HepG2 (cell line): ENCODE results near the gene GABBR2. TPM values are rescaled to one million over a fixed set of nuclear protein-coding genes. Genes with fewer than 3 reads are reported as not detected.

ENCODE experiments used
- ATAC-seq: fragments of 200-7000 bp; cut with Tn5 transposase; 3 replicates; pipeline ENCODE4 v1.9.1; 2020; ENCODE audit warnings: mild to moderate bottlenecking, moderate library complexity
- BruUV-seq: library from RNA; stranded (reverse); fragments of 400-500 nt; replicated peaks from 2 replicates; lab custom pipeline; 2021; lab: Mats Ljungman, UMichigan
- CTCF ChIA-PET: fragments of 300-600 bp; formaldehyde crosslinking; extraction: SDS; loops from one replicate; lab custom pipeline; 2021; ENCODE audit warnings: low total read pairs, inconsistent platforms, low intra/inter-chr PET ratio; lab: Yijun Ruan, JAX
- POLR2A ChIA-PET: fragments of 350-600 bp; sonication (Branson Sonifier 250); formaldehyde crosslinking; loops from one replicate; lab custom pipeline; 2020; ENCODE audit warnings: antibody characterized with exemption, inconsistent platforms; lab: Yijun Ruan, JAX
- DNase-seq: peaks from one replicate; pipeline ENCODE4 v3.0.0-alpha.2; 2015; ENCODE audit warnings: low spot score
- FAIRE-seq: peaks from 3 replicates; lab custom pipeline; 2011; peaks lifted over from hg19 to GRCh38; lab: Jason Lieb, UNC
- H2AFZ ChIP-seq: one replicate; pipeline ENCODE4 v1.6.1; 2011; ENCODE audit warnings: low read length, inconsistent platforms
- H3K27ac ChIP-seq: fragments of 300-600 bp; 3 replicates; pipeline ENCODE4 v1.8.0; 2011; ENCODE audit warnings: mixed run types, mild to moderate bottlenecking, mixed read lengths, low read length, inconsistent platforms; ENCODE audit not compliant: insufficient read depth; ENCODE audit errors: extremely low read length
- H3K27me3 ChIP-seq, 2 experiments: fragments of 200-600 bp in 1 of 2; 2 replicates in 1 of 2; 3 replicates in 1 of 2; pipeline versions ENCODE4 v1.6.0 to v1.8.0; 2011; ENCODE audit warnings: low read length in 2 of 2, mild to moderate bottlenecking in 2 of 2, moderate library complexity in 2 of 2, inconsistent platforms in 1 of 2; ENCODE audit not compliant: insufficient read depth in 2 of 2, control insufficient read depth in 1 of 2
- H3K36me3 ChIP-seq, 2 experiments: fragments of 200-600 bp in 1 of 2; replicated peaks in 1 of 2; 2 replicates in 1 of 2; 3 replicates in 1 of 2; pipeline versions ENCODE4 v1.5.1 to v1.8.0; 2011; ENCODE audit warnings: low read length in 2 of 2, inconsistent platforms in 1 of 2; ENCODE audit not compliant: insufficient read depth in 2 of 2, control insufficient read depth in 1 of 2
- H3K4me1 ChIP-seq: 2 replicates; pipeline ENCODE4 v1.5.1; 2012; ENCODE audit warnings: low read length, inconsistent platforms; ENCODE audit not compliant: insufficient read depth
- H3K4me2 ChIP-seq: 2 replicates; pipeline ENCODE4 v1.6.0; 2011; ENCODE audit warnings: low read depth, low read length, inconsistent platforms
- H3K4me3 ChIP-seq, 3 experiments: fragments of 200-600 bp in 1 of 3; sonication (generic), shearing (Covaris generic) in 1 of 3; replicated peaks in 1 of 3; 2 replicates each; pipeline ENCODE4 v1.5.1; 2011 to 2016; ENCODE audit warnings: low read length in 3 of 3, inconsistent platforms in 2 of 3, low read depth in 2 of 3, mild to moderate bottlenecking in 2 of 3, control low read depth in 1 of 3, mixed read lengths in 1 of 3; ENCODE audit not compliant: insufficient read depth in 1 of 3
- H3K79me2 ChIP-seq: one replicate; pipeline ENCODE4 v1.6.1; 2011; ENCODE audit warnings: low read length, inconsistent platforms; ENCODE audit not compliant: insufficient read depth
- H3K9ac ChIP-seq: 2 replicates; pipeline ENCODE4 v1.6.0; 2011; ENCODE audit warnings: mild to moderate bottlenecking, low read depth, low read length, inconsistent platforms; ENCODE audit not compliant: insufficient read depth
- H3K9me3 ChIP-seq: 2 replicates; pipeline ENCODE4 v1.5.1; 2012; ENCODE audit warnings: mild to moderate bottlenecking, low read length
- H4K20me1 ChIP-seq: 2 replicates; pipeline ENCODE4 v1.6.0; 2011; ENCODE audit warnings: inconsistent platforms, mild to moderate bottlenecking, low read length, moderate library complexity; ENCODE audit not compliant: insufficient read depth
- ARNT ChIP-seq: fragments of 450-650 bp; IDR thresholded peaks from 2 replicates; pipeline ENCODE4 v1.6.1; 2017
- CEBPZ ChIP-seq: IDR thresholded peaks from 2 replicates; pipeline ENCODE4 v1.6.1; 2012; ENCODE audit warnings: low read length, improper control_type of control experiment
- FOXK1 ChIP-seq: sonication (generic); formaldehyde crosslinking; IDR thresholded peaks from 2 replicates; pipeline ENCODE4 v1.4.0; 2020; ENCODE audit warnings: low read depth, missing genetic modification reagents, borderline replicate concordance
- GZF1 ChIP-seq: sonication (generic); formaldehyde crosslinking; IDR thresholded peaks from 2 replicates; pipeline ENCODE4 v1.5.1; 2020; ENCODE audit warnings: mild to moderate bottlenecking, missing genetic modification reagents
- IRF1 ChIP-seq: sonication (generic); formaldehyde crosslinking; IDR thresholded peaks from 2 replicates; pipeline ENCODE4 v1.4.0; 2020; ENCODE audit warnings: low read depth, mild to moderate bottlenecking, missing genetic modification reagents
- PAF1 ChIP-seq: IDR thresholded peaks from 2 replicates; pipeline ENCODE4 v1.6.1; 2016; ENCODE audit warnings: missing genetic modification reagents, missing compliant biosample characterization
- PCBP2 ChIP-seq: fragments of 200-400 bp; formaldehyde crosslinking; optimal IDR thresholded peaks from 2 replicates; pipeline ENCODE3; 2018; ENCODE audit warnings: low read length, low read depth; ENCODE audit not compliant: poor library complexity, severe bottlenecking
- POLR2AphosphoS5 ChIP-seq: IDR thresholded peaks from 2 replicates; pipeline ENCODE4 v1.6.1; 2012; ENCODE audit warnings: low read depth, low read length
- SAFB2 ChIP-seq: sonication (generic); formaldehyde crosslinking; IDR thresholded peaks from 2 replicates; pipeline ENCODE4 v1.5.1; 2020; ENCODE audit warnings: missing genetic modification reagents, low read depth, mild to moderate bottlenecking, borderline replicate concordance
- TOPORS ChIP-seq: sonication (generic); formaldehyde crosslinking; IDR thresholded peaks from 2 replicates; pipeline ENCODE4 v1.8.0; 2023; ENCODE audit warnings: mild to moderate bottlenecking, missing genetic modification reagents
- ZNF10 ChIP-seq: sonication (generic); formaldehyde crosslinking; IDR thresholded peaks from 2 replicates; pipeline ENCODE4 v1.4.0; 2020; ENCODE audit warnings: mild to moderate bottlenecking, low read depth, missing genetic modification reagents, borderline replicate concordance
- ZNF260 ChIP-seq: sonication (generic); formaldehyde crosslinking; IDR thresholded peaks from 2 replicates; pipeline ENCODE4 v1.4.0; 2020; ENCODE audit warnings: missing genetic modification reagents, low read depth, mild to moderate bottlenecking, borderline replicate concordance
- ZNF383 ChIP-seq: sonication (generic); formaldehyde crosslinking; IDR thresholded peaks from 2 replicates; pipeline ENCODE4 v1.4.0; 2020; ENCODE audit warnings: missing genetic modification reagents, mild to moderate bottlenecking, borderline replicate concordance
- WGBS: methylation state at CpG from one replicate; pipeline ENCODE4 v1.1.6; 2017; ENCODE audit warnings: low lambda C conversion rate; 5-methylcytosine and 5-hydroxymethylcytosine counted together
- in situ Hi-C: cut with HindIII; loops from 2 replicates; pipeline ENCODE4 v1.10.0; 2017; ENCODE audit warnings: low pct_unique_long_range_greater_than_20kb; ENCODE audit not compliant: extremely low pct_ligation_motif_present
- intact Hi-C: fragments of 100-400 bp; cut with micrococcal nuclease; formaldehyde crosslinking; loops from one replicate; pipeline ENCODE4 v1.10.0; 2022; ENCODE audit not compliant: unreplicated experiment
- polyA plus RNA-seq, 8 experiments: library from polyadenylated mRNA; depleted of rRNA in 3 of 8; stranded (reverse) in 7 of 8; unstranded in 1 of 8; fragments of >200 nt; fragmentation: Illumina TruSeq in 4 of 8; extraction: Trizol in 4 of 8; gene quantifications; 2 replicates each; pipeline versions ENCODE4 v1.2.1 to v1.2.3, GENCODE V29; 2011 to 2016; ENCODE audit warnings: low read depth in 4 of 8, missing spikeins in 1 of 8, mixed read lengths in 1 of 8; ENCODE audit not compliant: insufficient read depth in 1 of 8
- total RNA-seq, 5 experiments: library from RNA; depleted of rRNA; stranded (reverse); fragments of >200 nt; fragmentation: Illumina TruSeq; extraction: Trizol; gene quantifications; 2 replicates each; pipeline ENCODE4 v1.2.3, GENCODE V29; 2016; ENCODE audit warnings: low read depth in 1 of 5

The GABBR2 gene
- total and polyA plus RNA-seq, 2 of the 13 experiments (the other 11 are each of a cell fraction or from before 2014, with no cell fraction given): 0.02 TPM; not detected in 1

- TF ChIP-seq GZF1 (no peak), PCBP2 (no peak), IRF1 (CRISPR knock-in tag) (no peak)
Observed at GRCh38 chr9:98402019-98402840, 306.5 kb downstream of the GABBR2 start (continued).

GRCh38 chr9:98401140-98402018, 307.4 kb downstream of the GABBR2 start:
- ATAC-seq: no peak
- TF ChIP-seq ZNF10 (CRISPR knock-in tag) (no peak), FOXK1 (CRISPR knock-in tag) (no peak), ARNT (no peak), ZNF383 (CRISPR knock-in tag) (no peak), SAFB2 (CRISPR knock-in tag) (no peak), PAF1 (CRISPR knock-in tag) (no peak), POLR2AphosphoS5 (no peak), TOPORS (CRISPR knock-in tag) (no peak), CEBPZ (no peak), ZNF260 (CRISPR knock-in tag) (no peak)

More at GRCh38 chr9:98401140-98402018, 307.4 kb downstream of the GABBR2 start:
- ChIA-PET CTCF (no interaction called here), POLR2A (no interaction called here)
- Histone ChIP-seq H3K4me1 (no peaks in the 10 kb centered on the region), H2AFZ (no peak overlapping the region), H3K27me3 (peaks cover 0 to 9% of the 10 kb centered on the region in 2 experiments; a peak in 2 of 5 replicates), H3K36me3 (no peaks in the 10 kb centered on the region), H3K4me3 (no peak overlapping the region), H3K4me2 (no peak overlapping the region), H3K79me2 (no peaks in the 10 kb centered on the region), H3K9me3 (no peaks in the 10 kb centered on the region), H4K20me1 (no peaks in the 10 kb centered on the region), H3K27ac (no peak overlapping the region), H3K9ac (no peak overlapping the region)
- 26% methylated on average over 11 of the region's 11 CpGs for WGBS
- in situ Hi-C loops: no loop called here
- no TSS peak for BruUV-seq
- DNase-seq (no peak), FAIRE-seq (no peak)
- intact Hi-C loops: no loop called here
